ENCODE measurements around the gene NUBPL.
"Not testable (repeated sequence)": the region's sequence is repeated elsewhere in the genome, so short reads cannot be mapped to it uniquely, and the experiment has no call there.

Gene NUBPL

GRCh38 chr14:31884776-31885379, 323.7 kb downstream of the NUBPL start:
- no peak for DNase-seq (ENCODE audit: low read depth, low spot score)
- ChIA-PET CTCF (no interaction called here), POLR2A (no interaction called here)
- H3K4me3 ChIP-seq (ENCODE audit: low read depth, low read length), result no peak overlapping the region
- TF ChIP-seq, protein P1, sequence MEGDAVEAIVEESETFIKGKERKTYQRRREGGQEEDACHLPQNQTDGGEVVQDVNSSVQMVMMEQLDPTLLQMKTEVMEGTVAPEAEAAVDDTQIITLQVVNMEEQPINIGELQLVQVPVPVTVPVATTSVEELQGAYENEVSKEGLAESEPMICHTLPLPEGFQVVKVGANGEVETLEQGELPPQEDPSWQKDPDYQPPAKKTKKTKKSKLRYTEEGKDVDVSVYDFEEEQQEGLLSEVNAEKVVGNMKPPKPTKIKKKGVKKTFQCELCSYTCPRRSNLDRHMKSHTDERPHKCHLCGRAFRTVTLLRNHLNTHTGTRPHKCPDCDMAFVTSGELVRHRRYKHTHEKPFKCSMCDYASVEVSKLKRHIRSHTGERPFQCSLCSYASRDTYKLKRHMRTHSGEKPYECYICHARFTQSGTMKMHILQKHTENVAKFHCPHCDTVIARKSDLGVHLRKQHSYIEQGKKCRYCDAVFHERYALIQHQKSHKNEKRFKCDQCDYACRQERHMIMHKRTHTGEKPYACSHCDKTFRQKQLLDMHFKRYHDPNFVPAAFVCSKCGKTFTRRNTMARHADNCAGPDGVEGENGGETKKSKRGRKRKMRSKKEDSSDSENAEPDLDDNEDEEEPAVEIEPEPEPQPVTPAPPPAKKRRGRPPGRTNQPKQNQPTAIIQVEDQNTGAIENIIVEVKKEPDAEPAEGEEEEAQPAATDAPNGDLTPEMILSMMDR (IDR thresholded peaks at IDR 0.05; ENCODE audit: insufficient read depth, low read length, missing control alignments), result no peak

DNA sequence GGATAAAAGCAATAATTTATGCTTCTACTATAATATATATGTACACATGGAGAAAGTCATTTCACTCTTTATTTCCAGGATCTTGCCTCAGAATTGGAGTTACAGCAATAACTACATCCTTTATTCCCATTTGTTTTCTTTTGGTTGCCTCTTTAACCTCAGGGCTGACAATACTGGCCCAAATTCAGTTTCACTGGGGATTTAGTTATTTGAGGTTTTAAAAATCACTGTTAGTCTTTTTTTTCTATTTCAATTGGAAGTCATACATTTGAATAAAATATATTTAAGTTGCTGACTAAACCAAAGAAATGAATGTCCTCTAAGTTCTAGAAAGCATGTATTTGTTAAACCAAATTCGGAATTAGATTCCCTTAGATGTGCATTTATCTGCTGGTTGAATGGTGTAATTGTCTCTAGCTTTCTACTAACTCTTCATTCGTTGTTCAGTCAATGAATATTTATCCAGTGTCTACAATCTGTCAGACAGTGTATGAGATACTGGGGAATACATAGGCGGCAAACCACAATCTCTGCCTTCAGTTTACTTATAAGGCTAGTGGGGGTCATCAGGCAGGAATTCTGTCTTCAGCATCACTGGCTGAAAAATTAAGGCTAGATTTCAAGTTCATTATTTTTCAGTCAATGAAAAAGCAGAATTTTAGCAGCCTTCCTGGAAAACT, 325.1 kb downstream of the NUBPL start:
- ChIA-PET POLR2A (no interaction called here), CTCF (interaction anchor here (1.3 kb wide), 1 partner anchor 125 kb away, joined by 3 read pairs; no protein-coding TSS in a partner anchor)
- H3K4me3 ChIP-seq (ENCODE audit: low read depth, low read length), result no peak overlapping the region
- TF ChIP-seq, protein P1 (IDR thresholded peaks at IDR 0.05; ENCODE audit: insufficient read depth, low read length, missing control alignments), result no peak
- DNase-seq (ENCODE audit: low read depth, low spot score), result no peak

DNA sequence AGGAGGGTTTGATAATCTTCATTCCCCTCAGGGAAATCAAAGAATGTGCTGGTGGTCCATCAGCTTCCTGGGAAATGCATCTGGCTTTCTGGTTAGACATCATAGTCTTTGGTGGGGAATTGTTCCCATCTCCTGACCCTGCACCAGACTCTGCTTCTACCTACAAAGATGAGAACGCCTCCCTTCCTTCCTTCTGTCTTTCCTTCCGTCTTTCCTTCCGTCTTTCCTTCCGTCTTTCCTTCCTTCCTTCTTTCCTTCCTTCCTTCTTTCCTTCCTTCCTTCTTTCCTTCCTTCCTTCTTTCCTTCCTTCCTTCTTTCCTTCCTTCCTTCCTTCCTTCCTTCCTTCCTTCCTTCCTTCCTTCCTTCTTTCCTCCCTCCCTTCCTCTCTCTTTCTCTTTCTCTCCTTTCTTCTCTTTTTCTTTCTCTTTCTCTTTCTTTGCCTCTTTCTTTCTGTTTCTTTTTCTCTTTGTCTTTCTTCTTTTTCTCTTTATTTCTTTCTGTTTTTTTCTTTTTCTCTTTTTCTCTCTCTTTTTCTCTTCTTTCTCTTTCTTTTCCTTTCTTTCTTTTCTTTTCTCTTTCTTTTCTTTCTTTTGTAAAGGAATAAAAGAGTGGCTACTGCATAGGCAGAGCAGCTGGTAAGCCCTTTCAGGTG, 326.9 kb downstream of the NUBPL start:
- ChIA-PET CTCF (interaction anchor here (0.8 to 1.3 kb wide), 2 partner anchors 123 to 364 kb away, joined by 3 read pairs; no protein-coding TSS in a partner anchor), POLR2A (no interaction called here)

DNA sequence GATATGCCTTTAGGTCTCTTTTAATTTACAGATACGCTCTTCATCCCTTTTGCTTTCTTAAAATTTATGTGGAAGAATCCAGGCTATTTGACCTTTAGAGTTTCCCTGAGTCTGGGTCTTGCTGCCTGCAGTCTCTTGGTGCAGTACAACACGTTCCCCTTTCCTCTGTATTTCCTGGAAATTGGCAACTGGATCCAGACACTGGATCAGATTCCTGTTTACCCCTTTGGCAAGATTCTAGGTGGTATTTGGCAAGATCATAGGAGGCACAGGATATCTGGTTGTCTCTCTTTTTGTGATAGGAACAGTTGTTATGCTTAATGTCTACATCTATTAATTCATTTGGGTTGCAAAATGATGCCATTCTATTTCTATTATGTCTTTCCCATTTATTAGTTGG, 328.1 kb downstream of the NUBPL start:
- TF ChIP-seq, protein P1 (IDR thresholded peaks at IDR 0.05; ENCODE audit: insufficient read depth, low read length, missing control alignments), result no peak
- no peak overlapping the region for H3K4me3 ChIP-seq (ENCODE audit: low read depth, low read length)
- ChIA-PET POLR2A (no interaction called here), CTCF (no interaction called here)
- DNase-seq (ENCODE audit: low read depth, low spot score), result no peak

More for the DNA sequence above, 326.9 kb downstream of the NUBPL start:
- no peak overlapping the region for H3K4me3 ChIP-seq (ENCODE audit: low read depth, low read length)
- no peak for DNase-seq (ENCODE audit: low read depth, low spot score)
- TF ChIP-seq, protein P1 (IDR thresholded peaks at IDR 0.05; ENCODE audit: insufficient read depth, low read length, missing control alignments), result no peak

DNA sequence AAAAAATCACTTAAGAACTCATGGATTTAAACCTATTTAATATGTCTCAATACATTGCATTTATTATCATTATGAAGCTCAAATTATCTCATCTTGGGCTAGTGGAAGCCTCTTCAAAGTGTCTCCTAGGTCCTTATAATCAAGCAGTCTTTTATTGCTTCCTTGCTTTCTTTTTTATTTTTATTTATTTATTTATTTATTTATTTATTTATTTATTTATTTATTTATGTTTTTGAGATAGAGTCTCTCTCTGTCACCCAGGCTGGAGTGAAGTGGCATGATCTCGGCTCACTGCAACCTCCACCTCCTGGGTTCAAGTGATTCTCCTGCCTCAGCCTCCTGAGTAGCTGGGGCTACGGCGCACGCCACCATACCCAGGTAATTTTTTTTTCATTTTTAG, 329.0 kb downstream of the NUBPL start:
- POLR2A ChIA-PET; CTCF ChIA-PET; DNase-seq (ENCODE audit: low read depth, low spot score): not testable (repeated sequence)

DNA sequence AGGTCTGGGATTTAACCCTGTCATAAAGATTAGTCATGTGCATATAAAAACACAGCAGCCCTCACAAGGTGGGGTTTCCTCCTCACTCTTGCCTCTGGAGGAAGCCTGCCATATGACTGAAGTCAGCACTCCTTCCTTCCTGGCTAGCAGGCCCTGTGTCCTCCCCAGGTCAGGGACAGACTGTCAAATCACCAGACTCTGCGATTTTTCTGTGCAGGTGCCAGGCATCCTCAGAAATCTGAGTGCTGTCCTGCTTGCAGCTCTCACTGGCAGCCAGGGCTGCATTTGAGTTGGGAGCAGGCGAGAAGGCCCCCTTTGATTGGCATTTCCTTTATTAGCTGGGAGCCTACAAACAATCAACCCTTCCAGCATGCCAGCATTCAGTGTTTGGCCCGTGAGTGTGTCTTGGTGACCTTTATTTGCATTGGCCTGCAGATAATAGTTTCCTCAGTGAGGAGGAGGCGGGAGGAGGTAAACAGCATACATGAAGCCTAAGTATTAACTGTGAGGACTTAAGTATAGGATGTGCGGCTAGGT, 332.1 kb downstream of the NUBPL start:
- no peak for DNase-seq (ENCODE audit: low read depth, low spot score)
- ChIA-PET CTCF (interaction anchor here (1.7 kb wide), 1 partner anchor 34 kb away, joined by 4 read pairs; no protein-coding TSS in a partner anchor), POLR2A (no interaction called here)
- TF ChIP-seq, protein P1 (IDR thresholded peaks at IDR 0.05; ENCODE audit: insufficient read depth, low read length, missing control alignments), result no peak
- no peak overlapping the region for H3K4me3 ChIP-seq (ENCODE audit: low read depth, low read length)

More for the DNA sequence above, 329.0 kb downstream of the NUBPL start:
- H3K4me3 ChIP-seq (ENCODE audit: low read depth, low read length), result not testable (repeated sequence)

All from AG04449 (cell line).